Lower leg skin (tissue), 4 donors: ENCODE data around the gene ZNF333. TPM values are rescaled to one million over a fixed set of nuclear protein-coding genes. Genes with fewer than 3 reads are reported as not detected.

Experiments used
- DNase-seq, 2 donors: peaks; one replicate each; pipeline ENCODE4 v3.0.0-alpha.2; 2019; ENCODE audit warnings: low spot score in 2 of 2
- H3K4me3 ChIP-seq: fragments of 200-600 bp; sonication (generic); 2 replicates; pipeline ENCODE4 v1.5.1; 2017; ENCODE audit warnings: mild to moderate bottlenecking, low read depth; ENCODE audit not compliant: poor library complexity, severe bottlenecking
- POLR2A ChIP-seq, 2 donors: fragments of 450-650 bp; IDR thresholded peaks; one replicate each; pipeline ENCODE4 v1.6.1; 2016 to 2017; ENCODE audit warnings: antibody characterized with exemption in 2 of 2, mild to moderate bottlenecking in 1 of 2, moderate library complexity in 1 of 2
- WGBS, 2 donors: methylation state at CpG; one replicate each; pipeline ENCODE4 v1.1.5; 2018; 5-methylcytosine and 5-hydroxymethylcytosine counted together
- intact Hi-C: fragments of 100-400 bp; cut with DNase I; formaldehyde crosslinking; loops from one replicate; pipeline ENCODE4 v1.15.0; 2023; ENCODE audit warnings: low total_unique reads
- total RNA-seq, 4 donors: library from RNA; depleted of rRNA; stranded (reverse); fragments of >200 nt; gene quantifications; one replicate each; pipeline ENCODE4 v1.1.0, GENCODE V29; 2016
- TF ChIP-seq, protein P1 (sequence below), 3 donors: fragments of 450-650 bp; IDR thresholded peaks; one replicate each; pipeline ENCODE4 v1.5.1; 2016; ENCODE audit warnings: antibody characterized with exemption in 3 of 3, mild to moderate bottlenecking in 3 of 3, moderate library complexity in 2 of 3

ZNF333 gene
- total RNA-seq, 4 donors from 2014 or later: 14.0 to 26.8 (median 16.6) TPM

DNA sequence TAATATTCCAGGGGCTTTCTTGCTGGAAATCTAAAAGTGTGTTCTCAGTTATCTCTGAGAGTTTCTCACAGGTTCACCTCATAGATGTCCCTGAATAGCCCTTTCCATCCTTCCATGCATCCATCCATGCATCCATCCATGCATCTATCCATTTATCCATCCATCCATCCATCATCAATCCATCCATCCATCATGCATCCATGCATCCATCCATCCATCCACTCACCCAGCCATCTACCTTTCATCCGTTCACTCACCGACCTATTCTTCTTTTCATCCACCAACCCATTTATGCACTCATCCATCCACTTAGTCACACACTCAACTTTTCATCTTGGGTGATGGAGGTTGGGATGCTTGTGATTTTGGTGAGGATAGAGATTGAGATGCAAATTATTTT is 7.8 kb upstream of the ZNF333 start:
- intact Hi-C loops: loop anchor here (10.0 kb wide), 1 partner anchor 117 kb away; no protein-coding TSS in a partner anchor
- H3K4me3 ChIP-seq: no peak overlapping the region
- no peak for DNase-seq
- TF ChIP-seq POLR2A (IDR thresholded peaks at IDR 0.05): no peak
- TF ChIP-seq, protein P1, sequence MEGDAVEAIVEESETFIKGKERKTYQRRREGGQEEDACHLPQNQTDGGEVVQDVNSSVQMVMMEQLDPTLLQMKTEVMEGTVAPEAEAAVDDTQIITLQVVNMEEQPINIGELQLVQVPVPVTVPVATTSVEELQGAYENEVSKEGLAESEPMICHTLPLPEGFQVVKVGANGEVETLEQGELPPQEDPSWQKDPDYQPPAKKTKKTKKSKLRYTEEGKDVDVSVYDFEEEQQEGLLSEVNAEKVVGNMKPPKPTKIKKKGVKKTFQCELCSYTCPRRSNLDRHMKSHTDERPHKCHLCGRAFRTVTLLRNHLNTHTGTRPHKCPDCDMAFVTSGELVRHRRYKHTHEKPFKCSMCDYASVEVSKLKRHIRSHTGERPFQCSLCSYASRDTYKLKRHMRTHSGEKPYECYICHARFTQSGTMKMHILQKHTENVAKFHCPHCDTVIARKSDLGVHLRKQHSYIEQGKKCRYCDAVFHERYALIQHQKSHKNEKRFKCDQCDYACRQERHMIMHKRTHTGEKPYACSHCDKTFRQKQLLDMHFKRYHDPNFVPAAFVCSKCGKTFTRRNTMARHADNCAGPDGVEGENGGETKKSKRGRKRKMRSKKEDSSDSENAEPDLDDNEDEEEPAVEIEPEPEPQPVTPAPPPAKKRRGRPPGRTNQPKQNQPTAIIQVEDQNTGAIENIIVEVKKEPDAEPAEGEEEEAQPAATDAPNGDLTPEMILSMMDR (IDR thresholded peaks at IDR 0.05): no peak
- 91 to 93% methylated on average over 2 of the region's 2 CpGs for WGBS, 2 donors

DNA sequence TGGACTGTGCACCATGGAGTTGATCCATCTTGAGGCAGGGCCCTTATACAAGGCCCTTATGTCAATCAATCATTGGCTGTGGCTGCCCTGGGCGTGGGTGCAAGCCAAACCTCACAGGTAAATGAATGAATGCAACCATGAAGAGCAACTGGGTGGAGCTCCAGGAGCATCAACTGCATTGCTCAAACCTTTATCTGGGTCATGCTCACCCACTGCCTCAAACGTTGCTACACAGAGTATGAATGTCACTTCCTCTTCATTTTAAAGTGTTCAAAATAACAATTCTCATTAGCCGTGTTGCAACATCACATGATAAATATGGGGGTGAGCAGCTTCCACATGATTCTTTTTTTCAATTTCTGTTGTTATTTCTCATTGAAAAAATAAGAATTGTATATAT is 6.4 kb upstream of the ZNF333 start:
- intact Hi-C loops: loop anchor here (10.0 kb wide), 1 partner anchor 119 kb away; no protein-coding TSS in a partner anchor
- TF ChIP-seq POLR2A (IDR thresholded peaks at IDR 0.05): no peak
- TF ChIP-seq, protein P1 (IDR thresholded peaks at IDR 0.05): no peak
- 36 to 43% methylated on average over 3 of the region's 3 CpGs for WGBS, 2 donors
- no peak overlapping the region for H3K4me3 ChIP-seq
- DNase-seq: no peak

DNA sequence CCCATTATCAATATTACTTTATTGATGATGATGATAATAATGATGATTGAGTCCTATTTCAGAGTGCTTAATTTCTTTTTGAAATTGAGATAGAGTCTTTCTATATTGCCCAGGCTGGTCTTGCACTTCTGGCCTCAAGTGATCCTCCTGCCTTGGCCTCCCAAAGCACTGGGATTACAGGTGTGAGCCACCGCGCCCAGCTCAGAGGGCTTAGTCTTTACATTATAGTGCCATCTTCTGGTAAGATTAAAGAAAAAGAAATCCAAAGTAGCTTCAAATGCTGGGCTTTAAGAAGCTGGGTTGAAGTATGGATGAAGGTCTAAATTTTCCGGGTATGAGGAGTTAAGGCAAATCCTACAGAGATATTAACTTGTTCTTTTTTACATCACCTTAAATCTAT is 3.4 kb upstream of the ZNF333 start:
- DNase-seq: no peak
- 36 to 50% methylated on average over 3 of the region's 3 CpGs for WGBS, 2 donors
- intact Hi-C loops: loop anchor here (10.0 kb wide), 1 partner anchor 122 kb away; no protein-coding TSS in a partner anchor
- H3K4me3 ChIP-seq: no peak overlapping the region
- TF ChIP-seq, protein P1 (IDR thresholded peaks at IDR 0.05): no peak
- no peak for TF ChIP-seq POLR2A (IDR thresholded peaks at IDR 0.05)

DNA sequence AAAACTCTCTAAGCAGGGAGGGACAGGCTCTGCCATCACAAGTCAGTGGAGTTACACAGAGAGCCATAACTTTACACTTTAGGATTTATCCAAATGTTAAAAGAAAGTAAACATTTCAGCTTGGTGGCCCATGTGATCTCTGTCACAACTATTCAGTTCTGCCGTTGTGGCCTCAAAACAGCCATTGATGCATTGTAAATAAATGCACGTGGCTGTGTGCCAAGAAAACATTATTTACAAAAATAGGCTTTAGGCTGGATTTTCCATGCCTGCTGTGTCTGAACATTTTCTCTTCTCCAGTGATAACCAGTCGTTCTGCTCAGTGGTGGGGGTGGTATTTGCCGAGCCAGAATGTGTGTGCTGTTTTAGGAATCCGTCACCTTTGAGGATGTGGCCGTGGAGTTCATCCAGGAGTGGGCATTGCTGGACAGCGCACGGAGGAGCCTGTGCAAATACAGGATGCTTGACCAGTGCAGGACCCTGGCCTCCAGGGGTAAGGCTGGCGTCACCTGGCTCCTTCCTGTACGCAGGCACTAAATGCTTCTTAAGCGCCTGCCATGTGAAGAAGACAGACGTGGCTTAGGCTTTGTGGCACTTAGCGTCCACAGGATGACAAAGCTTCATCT is 4.9 kb downstream of the ZNF333 start:
- TF ChIP-seq, protein P1 (IDR thresholded peaks at IDR 0.05): no peak
- TF ChIP-seq POLR2A (IDR thresholded peaks at IDR 0.05): no peak
- intact Hi-C loops: no loop called here
- WGBS, 2 donors: 91 to 92% methylated on average over 13 of the region's 13 CpGs
- DNase-seq: no peak
- H3K4me3 ChIP-seq: no peak overlapping the region

DNA sequence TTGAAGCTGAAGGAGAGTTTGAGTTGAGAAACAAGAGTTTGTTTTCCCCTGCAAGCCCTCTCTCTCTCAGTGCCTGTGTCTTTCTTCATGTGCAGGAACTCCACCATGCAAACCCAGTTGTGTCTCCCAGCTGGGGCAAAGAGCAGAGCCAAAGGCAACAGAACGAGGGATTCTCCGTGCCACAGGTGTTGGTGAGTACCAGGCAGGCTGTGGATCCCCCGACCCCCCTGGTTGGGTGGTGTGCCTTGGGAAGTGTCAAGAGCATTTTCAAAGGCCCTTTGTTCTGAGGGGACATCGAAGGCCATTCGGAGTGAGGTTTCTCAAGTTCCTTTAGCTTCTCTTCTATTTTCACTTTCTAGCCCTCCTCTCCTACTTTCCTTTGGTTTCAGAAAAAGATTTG is 5.6 kb downstream of the ZNF333 start:
- 87 to 92% methylated on average over 5 of the region's 5 CpGs for WGBS, 2 donors
- intact Hi-C loops: no loop called here
- no peak overlapping the region for H3K4me3 ChIP-seq
- peak in 1 of 2 donors; percentile 62 for DNase-seq
- TF ChIP-seq, protein P1 (IDR thresholded peaks at IDR 0.05): no peak
- no peak for TF ChIP-seq POLR2A (IDR thresholded peaks at IDR 0.05)

DNA sequence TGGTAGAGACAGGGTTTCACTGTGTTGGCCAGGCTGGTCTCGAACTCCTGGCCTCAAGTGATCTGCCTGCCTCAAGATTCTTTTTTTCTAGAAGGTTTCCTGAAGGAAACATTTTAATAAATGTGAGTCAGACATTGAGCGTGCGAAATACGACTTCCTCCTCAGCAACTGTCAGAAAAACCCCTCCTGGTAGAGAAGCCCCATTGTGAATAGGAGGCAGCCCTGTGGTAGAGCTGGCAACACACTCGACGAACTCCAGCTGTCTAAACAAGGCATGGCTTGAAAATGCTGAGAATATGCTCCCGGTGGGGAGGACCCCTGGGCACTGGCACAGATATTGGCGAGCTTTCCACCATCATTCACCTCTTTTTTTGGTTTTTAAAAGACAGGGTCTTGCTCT is 9.8 kb downstream of the ZNF333 start:
- no peak overlapping the region for H3K4me3 ChIP-seq
- peak in 1 of 2 donors; percentile 52 for DNase-seq
- intact Hi-C loops: no loop called here
- WGBS, 2 donors: 88 to 95% methylated on average over 8 of the region's 8 CpGs
- TF ChIP-seq, protein P1 (IDR thresholded peaks at IDR 0.05): no peak
- TF ChIP-seq POLR2A (IDR thresholded peaks at IDR 0.05): no peak
